Activated T-cell treated with anti-CD3 and anti-CD28 coated beads, Interleukin-2, amount 50 U/mL, for 72 hours (primary cell): ENCODE data around the gene B3GALT6. TPM values are rescaled to one million over a fixed set of nuclear protein-coding genes. Genes with fewer than 3 reads are reported as not detected.

Source experiments
- ATAC-seq, 2 donors: fragments of 150-1000 bp; cut with Tn5 transposase; replicated peaks in 1 of 2; 2 replicates each; pipeline ENCODE4 v1.10.0; 2021; ENCODE audit warnings: moderate library complexity in 2 of 2, mild to moderate bottlenecking in 1 of 2
- DNase-seq, 2 donors: peaks; one replicate each; pipeline ENCODE4 v3.0.0; 2021 to 2022; ENCODE audit warnings: mixed read lengths in 1 of 2
- H3K27ac Mint-ChIP-seq: one replicate; pipeline ENCODE4 v1.8.0; 2022; ENCODE audit warnings: mild to moderate bottlenecking, moderate library complexity, mixed read lengths
- H3K27me3 Mint-ChIP-seq: one replicate; pipeline ENCODE4 v1.8.0; 2022; ENCODE audit warnings: low read depth, mixed read lengths
- H3K36me3 Mint-ChIP-seq, 2 donors: one replicate each; pipeline ENCODE4 v1.8.0; 2022; ENCODE audit warnings: mixed read lengths in 2 of 2, mild to moderate bottlenecking in 1 of 2; ENCODE audit not compliant: insufficient read depth in 2 of 2
- H3K4me1 Mint-ChIP-seq: one replicate; pipeline ENCODE4 v1.8.0; 2022; ENCODE audit warnings: low read depth, mixed read lengths
- H3K4me3 Mint-ChIP-seq, 2 donors: one replicate each; pipeline ENCODE4 v1.8.0; 2022; ENCODE audit warnings: mild to moderate bottlenecking in 2 of 2, mixed read lengths in 2 of 2, moderate library complexity in 2 of 2
- H3K9me3 Mint-ChIP-seq, 2 donors: one replicate each; pipeline ENCODE4 v1.8.0; 2022; ENCODE audit warnings: mixed read lengths in 2 of 2
- total RNA-seq, 2 donors: library from RNA; stranded (reverse); gene quantifications; one replicate each; pipeline ENCODE4 v1.2.3, GENCODE V29; 2022

B3GALT6 gene
- total RNA-seq, 2 donors from 2014 or later, result 13.1 to 13.6 TPM

DNA sequence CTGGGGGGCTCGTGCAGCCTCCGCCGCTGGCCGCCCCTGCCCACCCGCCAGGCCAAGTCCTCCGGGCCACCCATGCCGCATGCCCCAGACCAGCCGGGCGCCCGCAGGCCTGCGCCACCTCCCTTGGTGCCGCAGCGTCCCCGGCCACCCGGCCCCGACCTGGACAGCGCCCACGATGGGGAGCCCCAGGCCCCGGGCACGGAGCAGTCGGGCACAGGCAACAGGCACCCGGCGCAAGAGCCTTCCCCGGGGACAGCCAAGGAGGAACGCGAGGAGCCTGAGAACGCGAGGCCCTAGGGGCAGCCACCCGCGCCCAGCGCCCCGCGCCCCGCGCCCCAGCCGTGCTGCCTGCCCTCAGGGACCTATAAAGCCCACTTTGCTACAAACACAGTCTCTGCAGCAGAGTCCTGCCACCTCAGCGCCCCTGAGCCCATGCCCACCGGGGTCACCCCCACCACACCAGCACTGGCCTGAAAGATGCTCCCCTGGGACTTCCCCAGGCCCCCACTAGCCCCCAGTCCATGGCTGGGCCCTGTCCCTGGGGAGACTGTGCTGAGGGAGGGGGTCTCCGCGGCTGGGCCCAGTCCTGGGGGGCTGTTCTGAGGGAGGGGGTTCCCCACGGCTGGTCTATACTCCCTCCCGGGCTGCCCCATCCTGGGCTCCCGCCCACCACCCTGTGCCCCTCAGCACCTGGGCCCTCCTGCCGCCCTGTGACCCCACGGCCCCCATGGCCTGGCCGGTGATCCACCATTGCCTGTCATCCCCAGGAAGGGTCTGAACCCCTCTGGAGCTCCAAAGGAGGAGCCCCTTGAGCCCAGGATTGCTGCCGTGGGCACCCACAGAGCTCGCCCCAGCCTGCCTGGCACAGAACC, 34.2 kb upstream of the B3GALT6 start:
- peaks cover 19% of the 10 kb centered on the region for H3K4me1 Mint-ChIP-seq
- no peak for DNase-seq
- peaks cover 6 to 9% of the 10 kb centered on the region in 2 donors for H3K9me3 Mint-ChIP-seq
- H3K27ac Mint-ChIP-seq, result no peak overlapping the region
- no peaks in the 10 kb centered on the region for H3K27me3 Mint-ChIP-seq
- no peak overlapping the region for H3K4me3 Mint-ChIP-seq
- no peak for ATAC-seq
- peaks cover 12 to 13% of the 10 kb centered on the region in 2 donors for H3K36me3 Mint-ChIP-seq

DNA sequence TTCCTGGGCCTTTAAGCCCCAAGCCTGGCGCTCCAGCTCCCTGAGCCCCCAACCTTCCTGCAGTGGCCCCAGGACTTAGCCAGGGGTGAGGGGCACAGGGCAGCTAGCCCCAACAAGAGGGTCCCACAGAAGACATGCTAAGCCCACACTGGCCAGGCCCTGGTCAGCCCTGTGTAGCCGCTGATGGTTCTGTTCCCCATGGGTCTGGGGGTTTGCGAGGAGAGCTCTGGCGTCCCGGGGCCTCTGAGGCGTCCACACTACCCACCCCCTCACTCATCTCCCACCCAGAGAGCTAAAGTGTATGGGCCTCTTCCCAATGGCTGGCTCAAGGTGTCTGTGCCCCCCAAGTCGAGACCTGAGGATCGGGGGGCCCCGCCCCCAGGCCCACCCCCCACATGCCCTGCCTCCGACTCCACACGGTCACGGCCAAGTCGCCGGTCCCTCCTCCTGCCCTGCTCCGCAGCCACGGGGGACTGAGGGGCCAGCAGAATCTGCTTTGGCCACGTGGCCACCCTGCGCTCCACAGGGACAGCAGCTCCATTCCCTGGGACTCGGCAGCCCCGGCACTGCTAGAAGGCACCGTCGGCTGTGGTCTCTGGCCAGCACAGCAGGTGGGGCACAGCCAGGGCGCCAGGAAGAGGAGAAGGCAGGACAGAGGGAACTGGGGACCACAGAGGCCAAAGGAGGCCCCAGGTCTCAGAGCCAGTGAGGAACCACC, 33.5 kb upstream of the B3GALT6 start:
- peaks cover 19% of the 10 kb centered on the region for H3K4me1 Mint-ChIP-seq
- no peak overlapping the region for H3K27ac Mint-ChIP-seq
- no peak overlapping the region for H3K4me3 Mint-ChIP-seq
- DNase-seq, result no peak
- ATAC-seq, result no peak
- no peaks in the 10 kb centered on the region for H3K27me3 Mint-ChIP-seq
- H3K36me3 Mint-ChIP-seq, result peaks cover 12 to 13% of the 10 kb centered on the region in 2 donors
- H3K9me3 Mint-ChIP-seq, result peaks cover 6 to 9% of the 10 kb centered on the region in 2 donors

DNA sequence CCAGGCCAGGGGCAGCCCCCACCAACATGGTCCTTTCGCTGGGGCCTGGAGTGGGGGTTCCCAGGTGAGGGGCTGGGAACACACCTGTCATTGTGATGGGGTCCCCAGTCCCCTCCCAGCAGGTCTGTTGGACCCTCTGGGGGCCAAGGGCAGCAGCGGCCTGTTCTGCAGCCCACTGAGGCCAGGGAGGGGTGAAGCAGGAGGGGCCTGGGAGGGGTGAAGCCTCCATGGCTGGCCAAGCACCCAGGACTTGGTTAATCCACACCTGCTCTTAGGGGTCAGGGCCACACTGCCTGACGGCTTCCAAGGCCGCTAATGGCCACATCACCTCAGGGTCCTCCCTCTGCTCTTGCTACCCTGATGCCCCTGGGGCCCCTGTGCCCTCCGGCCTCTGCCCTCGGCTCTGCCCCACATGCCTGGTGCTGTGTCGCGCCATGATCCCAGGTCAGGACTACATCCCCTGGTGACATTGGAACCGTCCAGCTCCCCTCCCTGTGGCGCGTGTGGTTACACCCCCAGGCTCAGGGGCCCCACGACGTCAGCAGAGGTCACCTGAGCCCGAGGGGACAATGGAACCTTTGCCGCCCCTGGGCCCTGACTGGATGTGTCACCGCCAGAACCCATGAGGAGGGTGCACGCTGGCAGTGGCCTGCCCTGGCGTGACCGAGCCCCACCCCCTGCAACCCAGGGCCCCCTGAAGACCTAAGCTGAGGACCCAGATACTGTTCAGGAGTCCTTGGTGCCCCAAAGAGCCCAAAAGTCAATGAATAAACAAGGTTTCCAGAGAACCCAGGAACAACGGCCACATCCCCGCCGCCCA, 32.7 kb upstream of the B3GALT6 start:
- DNase-seq (no peak), ATAC-seq (no peak)
- Mint-ChIP-seq H3K4me1 (peaks cover 19% of the 10 kb centered on the region), H3K4me3 (peak overlapping the region; percentile 44 to 64), H3K9me3 (peaks cover 6% of the 10 kb centered on the region in 2 donors), H3K36me3 (peaks cover 11 to 12% of the 10 kb centered on the region in 2 donors), H3K27ac (no peak overlapping the region), H3K27me3 (no peaks in the 10 kb centered on the region)

DNA sequence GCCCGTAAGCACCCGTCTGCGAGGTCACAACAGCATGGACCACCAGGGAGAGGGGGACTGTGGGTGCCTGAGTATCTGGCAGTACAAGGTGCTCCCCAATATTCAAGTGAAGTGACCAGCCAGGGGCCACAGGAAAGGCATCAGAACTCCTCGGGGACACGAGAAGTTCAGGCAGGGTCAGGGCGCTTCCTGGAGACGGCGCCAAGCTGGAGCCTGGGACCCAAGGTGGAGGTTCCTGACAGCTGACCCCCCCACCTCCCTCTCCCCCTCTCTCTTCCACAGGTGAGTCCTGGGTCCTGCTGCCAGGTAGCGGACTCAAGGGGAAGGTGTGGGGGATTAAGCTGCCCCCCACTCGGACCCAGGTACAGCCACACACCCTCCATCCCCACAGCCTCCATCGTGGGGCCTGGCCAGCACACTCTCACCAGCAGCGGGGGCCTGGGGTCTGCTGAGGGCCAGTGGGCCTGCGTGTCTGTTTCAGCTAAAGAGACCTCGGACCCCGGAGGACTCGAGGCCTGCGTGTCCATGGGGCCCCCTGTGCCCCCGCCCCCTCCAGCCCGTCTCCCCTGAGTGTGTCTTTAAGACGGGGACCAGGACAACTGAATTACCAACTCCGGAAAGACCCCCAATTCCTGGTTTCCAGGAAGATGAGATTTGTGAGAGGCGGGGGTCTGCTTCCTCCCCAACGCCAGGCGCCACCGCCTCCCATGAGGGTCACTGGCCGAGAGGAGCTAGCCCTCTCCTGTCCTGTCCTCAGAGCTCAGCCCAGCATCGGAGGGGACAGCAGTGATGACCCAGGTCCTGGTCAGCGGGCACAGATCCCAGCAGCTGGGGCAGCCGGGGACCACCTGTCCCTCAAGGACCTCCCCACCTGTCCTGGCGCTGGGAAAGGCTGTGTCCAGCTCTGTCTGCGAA, 31.8 kb upstream of the B3GALT6 start:
- peaks cover 4 to 6% of the 10 kb centered on the region in 2 donors for H3K36me3 Mint-ChIP-seq
- peaks cover under 1% of the 10 kb centered on the region in 2 donors for H3K9me3 Mint-ChIP-seq
- no peak for ATAC-seq
- H3K27me3 Mint-ChIP-seq, result no peaks in the 10 kb centered on the region
- peak overlapping the region; percentile 64 to 79 for H3K4me3 Mint-ChIP-seq
- DNase-seq, result no peak
- H3K4me1 Mint-ChIP-seq, result peaks cover 11% of the 10 kb centered on the region
- peak overlapping the region; percentile 87 for H3K27ac Mint-ChIP-seq

DNA sequence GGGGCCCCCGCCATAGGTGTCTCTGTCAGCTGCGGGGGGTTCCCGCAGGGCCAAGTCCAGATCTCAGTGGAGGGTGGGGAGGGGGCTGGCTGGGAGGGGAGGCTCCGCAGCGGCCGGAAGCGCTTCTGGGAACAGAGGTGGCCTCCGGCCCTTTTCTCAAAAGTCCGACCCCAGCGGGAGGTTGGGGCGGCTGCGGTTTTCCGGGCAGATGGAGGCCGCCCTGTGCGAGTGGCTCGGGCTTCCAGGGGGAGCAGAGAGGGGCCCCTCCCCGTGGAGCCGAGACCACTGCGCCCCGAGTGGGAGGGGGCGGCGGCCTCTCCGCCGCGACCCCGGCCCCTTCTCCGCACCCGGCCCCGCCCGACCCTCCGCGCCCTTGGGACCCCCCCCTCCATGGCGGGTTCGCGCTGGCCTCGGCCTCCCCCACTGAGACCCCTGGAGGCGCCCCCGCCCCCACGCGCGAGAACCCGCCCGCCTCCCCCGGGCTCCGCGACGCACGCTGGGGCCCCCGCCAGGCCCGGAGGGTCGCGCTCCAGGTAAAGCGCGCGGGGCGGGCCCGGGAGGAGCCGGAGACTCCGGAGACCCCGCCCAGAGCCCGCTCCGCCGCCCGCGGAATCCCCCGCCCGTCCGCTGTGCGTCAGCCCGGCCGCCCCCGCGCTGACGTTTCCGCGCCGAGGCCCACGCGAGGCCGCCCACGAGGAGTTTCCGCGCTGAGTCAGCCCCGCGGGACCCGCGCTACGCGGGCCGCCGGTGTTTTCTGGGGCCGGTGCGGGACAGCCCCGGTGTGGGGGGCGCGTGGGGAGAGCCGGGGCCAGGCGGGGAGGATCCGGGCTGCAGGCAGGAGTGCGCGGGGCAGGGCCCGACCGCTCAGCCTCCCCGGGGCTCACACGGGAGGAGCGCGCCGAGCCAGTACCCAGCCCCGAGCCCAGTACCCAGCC, 30.9 kb upstream of the B3GALT6 start:
- H3K4me3 Mint-ChIP-seq, result peak overlapping the region; percentile 64 to 79
- peak; percentile 79 to 85 for ATAC-seq
- peaks cover 11% of the 10 kb centered on the region for H3K4me1 Mint-ChIP-seq
- H3K9me3 Mint-ChIP-seq, result no peaks in the 10 kb centered on the region
- DNase-seq, result peak; percentile 94 to 97
- H3K36me3 Mint-ChIP-seq, result peaks cover 0 to 2% of the 10 kb centered on the region in 2 donors
- no peaks in the 10 kb centered on the region for H3K27me3 Mint-ChIP-seq
- H3K27ac Mint-ChIP-seq, result peak overlapping the region; percentile 87

DNA sequence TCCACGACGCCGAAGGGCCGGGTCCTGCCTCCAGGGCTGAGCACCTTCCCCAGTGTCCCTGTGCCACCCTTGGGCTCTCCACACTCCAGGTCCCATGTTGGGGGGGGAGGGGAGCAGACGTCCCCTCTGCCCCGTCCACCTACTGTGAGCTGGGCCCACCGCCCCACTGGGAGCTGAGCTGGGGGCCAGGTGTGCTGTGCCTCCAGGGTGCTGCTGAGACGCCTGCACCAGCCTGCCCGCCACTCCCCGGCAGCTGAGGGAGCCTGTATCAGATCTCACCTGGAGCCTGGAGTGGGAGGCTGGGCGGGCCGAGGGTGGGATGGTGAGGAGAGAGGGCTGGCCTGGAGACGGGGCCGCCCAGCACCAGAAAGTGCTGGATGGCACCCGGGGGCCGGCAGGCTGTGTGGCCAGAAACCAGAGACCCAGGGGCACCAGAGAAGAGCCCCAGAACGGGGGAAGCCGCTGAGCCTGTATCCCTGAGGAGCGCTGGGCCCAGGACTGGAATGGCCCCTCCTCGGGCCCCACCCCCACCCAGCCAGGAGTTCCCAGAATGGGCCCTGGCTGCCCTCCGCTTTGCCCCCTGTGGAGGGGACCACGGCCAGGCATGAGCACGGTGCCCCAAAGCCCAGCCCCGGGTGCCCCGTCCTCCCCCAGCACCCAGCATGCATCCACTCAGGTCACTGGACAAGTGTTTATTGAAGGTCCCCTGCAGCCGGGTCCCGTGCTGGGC, 29.0 kb upstream of the B3GALT6 start:
- no peak for ATAC-seq
- H3K27ac Mint-ChIP-seq, result no peak overlapping the region
- peaks cover 16% of the 10 kb centered on the region for H3K4me1 Mint-ChIP-seq
- no peaks in the 10 kb centered on the region for H3K27me3 Mint-ChIP-seq
- H3K4me3 Mint-ChIP-seq, result no peak overlapping the region
- no peaks in the 10 kb centered on the region for H3K9me3 Mint-ChIP-seq
- H3K36me3 Mint-ChIP-seq, result peaks cover 2% of the 10 kb centered on the region in 2 donors
- DNase-seq, result peak in 1 of 2 donors; percentile 2

DNA sequence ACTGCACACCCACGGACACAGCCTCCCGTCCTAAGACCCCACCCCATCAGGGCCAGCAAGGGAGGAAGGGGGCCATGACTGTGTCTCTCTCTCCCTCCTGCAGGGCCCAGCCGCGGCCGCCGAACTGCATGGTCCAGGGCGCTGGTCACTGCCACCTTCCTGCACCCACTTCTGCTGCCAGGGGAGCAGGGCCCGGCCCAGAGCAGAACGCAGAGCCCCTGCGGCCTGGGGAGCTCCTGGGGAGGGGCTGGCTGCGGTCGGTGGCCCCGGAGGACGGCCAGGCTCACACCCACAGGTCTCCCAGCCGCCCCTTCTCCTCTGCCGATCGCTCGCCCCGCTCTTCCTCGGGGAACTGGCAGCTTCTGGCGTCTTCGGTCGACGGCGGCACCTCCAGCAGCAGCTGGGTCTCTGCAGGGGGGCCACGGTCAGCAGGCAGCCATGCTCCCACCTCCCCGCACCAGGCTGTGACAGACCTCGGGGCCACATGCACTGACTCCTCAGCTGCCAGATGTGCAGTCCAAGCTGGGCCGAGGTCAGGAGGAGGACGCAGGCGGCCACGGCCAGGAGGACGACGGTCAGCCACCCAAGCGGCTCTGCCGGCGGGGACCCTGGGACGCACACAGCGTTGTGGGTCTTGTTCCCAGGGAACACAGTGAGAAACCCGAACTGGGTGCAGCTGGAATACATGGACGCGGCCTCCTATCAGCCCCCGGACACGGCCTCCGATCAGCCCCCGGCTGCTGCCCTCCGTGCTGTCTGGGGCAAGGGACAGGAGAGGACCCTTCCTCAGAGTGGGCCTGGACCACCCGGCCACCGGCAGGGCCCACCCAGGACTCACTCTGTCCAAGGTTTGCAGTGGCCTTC, 28.2 kb upstream of the B3GALT6 start:
- peaks cover 23% of the 10 kb centered on the region for H3K4me1 Mint-ChIP-seq
- no peak overlapping the region for H3K27ac Mint-ChIP-seq
- peaks cover 2% of the 10 kb centered on the region in 2 donors for H3K36me3 Mint-ChIP-seq
- peak overlapping the region; percentile 52 to 87 for H3K4me3 Mint-ChIP-seq
- H3K27me3 Mint-ChIP-seq, result no peaks in the 10 kb centered on the region
- no peaks in the 10 kb centered on the region for H3K9me3 Mint-ChIP-seq
- ATAC-seq (no peak), DNase-seq (no peak)

DNA sequence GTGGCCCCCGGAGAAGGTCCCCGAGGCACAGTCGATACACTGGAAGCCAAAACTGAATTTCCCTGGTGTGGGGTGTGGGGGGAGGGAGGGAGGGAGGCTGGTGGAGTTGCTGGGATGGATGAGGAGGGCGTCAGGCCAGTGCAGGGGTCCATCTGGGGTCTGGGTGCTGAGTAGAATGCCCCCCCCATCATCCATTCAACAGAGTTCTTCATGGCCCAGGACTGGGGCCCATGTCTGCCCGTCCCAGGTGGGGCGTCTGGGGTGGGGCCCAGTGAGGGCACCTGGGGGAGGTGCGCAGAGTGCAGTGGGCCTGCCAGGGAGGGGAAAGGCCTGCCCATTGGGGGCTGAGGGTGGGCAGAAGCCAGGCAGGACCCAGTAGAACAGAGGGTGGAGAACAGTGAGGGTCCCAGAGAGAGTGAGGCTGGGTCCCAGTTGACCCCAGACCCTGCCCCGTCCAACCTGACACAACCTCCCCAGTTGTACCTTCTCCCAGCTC, 27.6 kb upstream of the B3GALT6 start:
- Mint-ChIP-seq H3K36me3 (peaks cover 2% of the 10 kb centered on the region in 2 donors), H3K4me3 (peak overlapping the region; percentile 86 to 87), H3K9me3 (no peaks in the 10 kb centered on the region), H3K27me3 (no peaks in the 10 kb centered on the region), H3K27ac (no peak overlapping the region), H3K4me1 (peaks cover 29% of the 10 kb centered on the region)
- no peak for DNase-seq
- no peak for ATAC-seq

DNA sequence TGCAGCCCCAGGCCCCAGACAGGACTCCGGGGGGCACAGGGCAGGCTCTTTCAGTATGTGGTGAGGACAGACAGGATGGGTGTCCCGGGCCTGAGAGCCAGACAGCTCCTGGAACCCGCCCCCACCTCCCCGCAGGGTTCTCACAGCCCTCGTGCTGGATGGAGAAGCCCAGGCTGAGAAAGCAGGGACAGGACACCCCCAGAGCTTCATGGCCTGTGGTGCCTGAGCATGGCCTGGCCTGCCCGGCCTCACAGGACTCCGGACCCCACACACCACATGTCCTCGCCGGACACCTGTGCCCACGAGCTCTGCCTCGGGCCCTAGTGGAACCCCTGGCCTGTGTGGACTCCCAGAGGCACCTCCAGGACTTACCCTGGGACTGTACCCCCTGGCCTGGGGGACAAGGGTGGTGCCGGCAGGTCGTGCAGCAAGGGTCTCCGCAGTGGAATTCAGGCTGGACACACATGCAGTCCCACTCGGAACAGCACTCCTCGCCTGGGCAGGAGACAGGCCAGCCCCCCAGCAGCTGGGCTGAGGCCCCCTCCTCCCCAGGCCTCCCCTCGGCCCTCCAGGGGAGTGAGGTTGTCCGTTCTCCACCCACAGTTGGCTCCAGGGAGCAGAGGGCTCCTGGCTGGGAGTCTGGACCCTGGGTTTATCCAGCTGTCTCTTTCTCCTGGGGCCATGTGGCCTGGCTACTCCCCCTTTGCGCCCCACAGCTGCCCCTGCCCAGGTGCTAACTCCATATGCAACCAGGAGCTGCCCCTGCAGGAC, 26.9 kb upstream of the B3GALT6 start:
- ATAC-seq (no peak), DNase-seq (no peak)
- peak overlapping the region; percentile 86 to 87 for H3K4me3 Mint-ChIP-seq
- H3K27ac Mint-ChIP-seq, result peak overlapping the region; percentile 70
- no peaks in the 10 kb centered on the region for H3K9me3 Mint-ChIP-seq
- H3K4me1 Mint-ChIP-seq, result peaks cover 31% of the 10 kb centered on the region
- no peaks in the 10 kb centered on the region for H3K27me3 Mint-ChIP-seq
- H3K36me3 Mint-ChIP-seq, result peaks cover 2 to 3% of the 10 kb centered on the region in 2 donors
